Sigmoid colon (tissue), 7 donors: ENCODE results near the gene CD302. TPM values are rescaled to one million over a fixed set of nuclear protein-coding genes. Genes with fewer than 3 reads are reported as not detected.

Experiments
- DNase-seq: peaks from one replicate; pipeline ENCODE4 v3.0.0-alpha.2; 2019
- H3K27ac ChIP-seq, 4 donors: fragments of 200-600 bp; sonication (generic); one replicate each; pipeline ENCODE4 v1.5.1; 2016 to 2019; ENCODE audit warnings: mild to moderate bottlenecking in 1 of 4
- H3K27me3 ChIP-seq, 3 donors: fragments of 200-600 bp; sonication (generic); one replicate each; pipeline ENCODE4 v1.5.1; 2019; ENCODE audit warnings: mild to moderate bottlenecking in 1 of 3
- H3K36me3 ChIP-seq, 4 donors: fragments of 200-600 bp; sonication (generic); one replicate each; pipeline ENCODE4 v1.5.1; 2016 to 2019
- H3K4me1 ChIP-seq, 4 donors: fragments of 200-600 bp; sonication (generic); one replicate each; pipeline ENCODE4 v1.5.1; 2017 to 2019
- H3K4me3 ChIP-seq, 4 donors: fragments of 200-600 bp; sonication (generic); one replicate each; pipeline ENCODE4 v1.5.1; 2017 to 2019; ENCODE audit warnings: mild to moderate bottlenecking in 2 of 4, moderate library complexity in 1 of 4
- H3K9me3 ChIP-seq, 4 donors: fragments of 200-600 bp in 3 of 4; sonication (generic) in 3 of 4; one replicate each; pipeline versions ENCODE4 v1.5.1 to v1.6.1; 2013 to 2019
- EP300 ChIP-seq, 4 donors: sonication (generic); formaldehyde crosslinking; IDR thresholded peaks; one replicate each; pipeline ENCODE4 v1.6.1; 2017; ENCODE audit warnings: antibody characterized with exemption in 4 of 4
- POLR2A ChIP-seq, 2 donors: fragments of 450-650 bp; IDR thresholded peaks; one replicate each; pipeline ENCODE4 v1.6.1; 2016; ENCODE audit warnings: antibody characterized with exemption in 2 of 2, mild to moderate bottlenecking in 2 of 2, moderate library complexity in 2 of 2
- POLR2AphosphoS5 ChIP-seq, 4 donors: sonication (generic); formaldehyde crosslinking; IDR thresholded peaks; one replicate each; pipeline ENCODE4 v1.6.1; 2017; ENCODE audit warnings: antibody characterized with exemption in 4 of 4
- WGBS, 2 donors: extraction: QIAGEN DNeasy Blood & Tissue Kit; methylation state at CpG; one replicate each; pipeline ENCODE4 v1.1.7; 2013; 5-methylcytosine and 5-hydroxymethylcytosine counted together
- intact Hi-C: fragments of 100-400 bp; cut with DNase I; formaldehyde crosslinking; loops from one replicate; pipeline ENCODE4 v1.15.1; 2023
- polyA plus RNA-seq, 3 donors: library from polyadenylated mRNA; stranded (reverse); fragments of 200-250 nt; gene quantifications; one replicate each; pipeline ENCODE4 v1.2.3, GENCODE V29; 2013
- total RNA-seq, 4 donors: library from RNA; depleted of rRNA; stranded (reverse); fragments of >200 nt; gene quantifications; one replicate each; pipeline ENCODE4 v1.1.0, GENCODE V29; 2016
- TF ChIP-seq, protein P1 (sequence below), 4 experiments: fragments of 450-650 bp in 3 of 4; fragments of 200-600 bp in 1 of 4; IDR thresholded peaks; one replicate each; pipeline ENCODE4 v1.5.1; 2016 to 2019; ENCODE audit warnings: antibody characterized with exemption in 4 of 4, mild to moderate bottlenecking in 3 of 4, moderate library complexity in 2 of 4
- donor health status: healthy with polysubstance abuse.
- donor health status: Bipolar disorder and iron deficiency.
- donor health status: healthy.

Gene CD302
- total and polyA plus RNA-seq, 7 donors, result 9.0 to 67.6 (median 42.4) TPM

DNA sequence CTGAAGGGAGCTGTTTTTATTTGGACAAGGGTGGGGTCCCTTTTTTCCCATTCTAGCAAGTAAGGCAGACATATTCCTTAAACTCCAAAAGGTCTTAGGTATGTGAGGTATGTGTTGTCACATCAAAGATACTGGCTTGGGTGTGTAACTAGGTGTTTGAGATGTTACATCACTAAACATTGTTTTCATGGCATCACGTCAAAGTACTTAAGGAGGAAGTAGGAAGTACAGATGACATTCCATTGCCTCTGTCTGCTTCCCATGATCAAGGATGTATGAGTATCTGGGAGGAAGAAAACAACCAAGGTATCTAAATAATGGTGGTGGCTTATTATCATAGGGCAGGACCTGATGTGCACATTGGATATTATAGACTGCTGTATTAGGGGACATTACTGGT is 39.3 kb downstream of the CD302 start:
- Histone ChIP-seq H3K4me3 (no peak overlapping the region), H3K9me3 (no peaks in the 10 kb centered on the region), H3K36me3 (peaks cover 3 to 82% (median 14%) of the 10 kb centered on the region in 4 donors), H3K27ac (no peak overlapping the region), H3K27me3 (no peaks in the 10 kb centered on the region), H3K4me1 (peaks cover 0 to 16% (median 9%) of the 10 kb centered on the region in 4 donors)
- WGBS, 2 donors, result 23 to 60% methylated on average over 1 of the region's 1 CpG
- no peak for TF ChIP-seq POLR2AphosphoS5 (IDR thresholded peaks at IDR 0.05)
- TF ChIP-seq POLR2A (IDR thresholded peaks at IDR 0.05), result no peak
- TF ChIP-seq, protein P1, sequence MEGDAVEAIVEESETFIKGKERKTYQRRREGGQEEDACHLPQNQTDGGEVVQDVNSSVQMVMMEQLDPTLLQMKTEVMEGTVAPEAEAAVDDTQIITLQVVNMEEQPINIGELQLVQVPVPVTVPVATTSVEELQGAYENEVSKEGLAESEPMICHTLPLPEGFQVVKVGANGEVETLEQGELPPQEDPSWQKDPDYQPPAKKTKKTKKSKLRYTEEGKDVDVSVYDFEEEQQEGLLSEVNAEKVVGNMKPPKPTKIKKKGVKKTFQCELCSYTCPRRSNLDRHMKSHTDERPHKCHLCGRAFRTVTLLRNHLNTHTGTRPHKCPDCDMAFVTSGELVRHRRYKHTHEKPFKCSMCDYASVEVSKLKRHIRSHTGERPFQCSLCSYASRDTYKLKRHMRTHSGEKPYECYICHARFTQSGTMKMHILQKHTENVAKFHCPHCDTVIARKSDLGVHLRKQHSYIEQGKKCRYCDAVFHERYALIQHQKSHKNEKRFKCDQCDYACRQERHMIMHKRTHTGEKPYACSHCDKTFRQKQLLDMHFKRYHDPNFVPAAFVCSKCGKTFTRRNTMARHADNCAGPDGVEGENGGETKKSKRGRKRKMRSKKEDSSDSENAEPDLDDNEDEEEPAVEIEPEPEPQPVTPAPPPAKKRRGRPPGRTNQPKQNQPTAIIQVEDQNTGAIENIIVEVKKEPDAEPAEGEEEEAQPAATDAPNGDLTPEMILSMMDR (IDR thresholded peaks at IDR 0.05), result no peak
- TF ChIP-seq EP300 (IDR thresholded peaks at IDR 0.05), result no peak
- no peak for DNase-seq
- intact Hi-C loops, result no loop called here

DNA sequence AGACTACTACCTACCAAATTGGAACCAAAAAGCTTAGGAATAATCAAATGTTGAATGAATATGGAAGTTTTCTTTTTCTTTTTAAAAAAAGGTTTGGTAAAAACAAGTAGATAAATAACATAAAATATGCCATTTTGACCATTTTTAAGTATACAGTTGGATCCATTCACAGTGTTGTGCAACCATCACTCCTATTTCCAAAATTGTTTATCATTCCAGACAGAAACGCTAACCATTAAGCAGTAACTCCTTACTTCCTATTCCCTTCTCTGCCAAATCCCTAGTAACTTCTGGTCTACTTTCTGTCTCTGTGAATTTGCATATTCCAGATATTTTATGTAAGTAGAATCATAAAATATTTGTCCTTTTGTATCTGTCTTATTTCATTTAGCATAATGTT is 39.8 kb downstream of the CD302 start:
- no peak overlapping the region for H3K4me3 ChIP-seq
- H3K9me3 ChIP-seq, result no peaks in the 10 kb centered on the region
- intact Hi-C loops, result no loop called here
- H3K27ac ChIP-seq, result no peak overlapping the region
- 80 to 86% methylated on average over 1 of the region's 1 CpG for WGBS, 2 donors
- H3K27me3 ChIP-seq, result no peaks in the 10 kb centered on the region
- no peak for DNase-seq
- TF ChIP-seq, protein P1 (IDR thresholded peaks at IDR 0.05), result no peak
- TF ChIP-seq POLR2A (IDR thresholded peaks at IDR 0.05) (no peak), POLR2AphosphoS5 (IDR thresholded peaks at IDR 0.05) (no peak), EP300 (IDR thresholded peaks at IDR 0.05) (no peak)
- peaks cover 3 to 77% (median 14%) of the 10 kb centered on the region in 4 donors for H3K36me3 ChIP-seq
- H3K4me1 ChIP-seq, result peaks cover 0 to 20% (median 9%) of the 10 kb centered on the region in 4 donors

DNA sequence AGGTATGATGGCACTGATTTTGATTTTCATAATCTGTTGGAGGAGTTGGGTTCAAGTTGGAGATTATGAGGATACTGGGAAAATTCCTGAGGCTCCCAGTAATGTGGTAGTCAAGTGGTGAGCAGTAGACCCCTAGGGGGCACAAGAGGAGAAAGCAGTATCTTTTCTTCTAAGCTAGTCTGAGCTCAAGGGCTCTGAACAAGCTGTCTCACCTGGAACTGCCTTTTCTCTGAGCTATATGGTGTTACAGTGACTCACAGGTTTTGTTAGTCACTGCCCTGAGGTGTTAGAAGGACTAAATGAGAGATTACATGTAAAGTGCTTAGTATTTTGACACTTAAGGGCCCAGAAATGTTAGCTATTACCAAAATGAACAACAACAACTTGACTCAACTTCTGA is 42.2 kb downstream of the CD302 start:
- intact Hi-C loops, result no loop called here
- peaks cover 3 to 73% (median 25%) of the 10 kb centered on the region in 4 donors for H3K36me3 ChIP-seq

DNA sequence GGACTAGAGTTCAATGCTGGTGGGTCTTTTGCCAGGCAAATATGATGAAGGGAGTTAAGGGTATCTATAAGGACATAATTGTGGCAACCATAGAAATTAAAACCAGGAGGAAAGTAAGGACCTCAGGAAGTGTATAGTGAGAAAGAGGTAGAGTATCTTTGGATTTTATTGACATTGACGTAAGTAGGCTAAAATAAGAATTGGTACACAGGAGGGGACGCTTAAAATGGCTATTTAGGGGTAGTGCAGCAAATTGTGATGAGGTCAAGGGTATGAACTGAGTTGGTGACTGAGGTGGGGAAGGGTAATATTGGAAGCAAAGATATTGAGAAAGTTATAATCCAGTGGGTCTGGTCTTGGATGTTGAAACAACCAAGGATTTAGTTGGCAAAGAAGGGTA is 43.0 kb downstream of the CD302 start:
- Histone ChIP-seq H3K36me3 (peaks cover 3 to 70% (median 22%) of the 10 kb centered on the region in 4 donors), H3K27ac (no peak overlapping the region), H3K4me1 (peaks cover 0 to 30% (median 8%) of the 10 kb centered on the region in 4 donors), H3K27me3 (no peaks in the 10 kb centered on the region), H3K9me3 (no peaks in the 10 kb centered on the region), H3K4me3 (no peak overlapping the region)
- 96 to 97% methylated on average over 2 of the region's 2 CpGs for WGBS, 2 donors
- intact Hi-C loops, result no loop called here
- DNase-seq, result no peak
- TF ChIP-seq POLR2AphosphoS5 (IDR thresholded peaks at IDR 0.05), result no peak
- no peak for TF ChIP-seq EP300 (IDR thresholded peaks at IDR 0.05)
- no peak for TF ChIP-seq POLR2A (IDR thresholded peaks at IDR 0.05)
- TF ChIP-seq, protein P1 (IDR thresholded peaks at IDR 0.05), result no peak

More for the DNA sequence above, 42.2 kb downstream of the CD302 start:
- Histone ChIP-seq H3K9me3 (no peaks in the 10 kb centered on the region), H3K4me3 (no peak overlapping the region), H3K4me1 (peaks cover 0 to 30% (median 8%) of the 10 kb centered on the region in 4 donors), H3K27me3 (no peaks in the 10 kb centered on the region), H3K27ac (no peak overlapping the region)
- no peak for TF ChIP-seq POLR2A (IDR thresholded peaks at IDR 0.05)
- TF ChIP-seq POLR2AphosphoS5 (IDR thresholded peaks at IDR 0.05), result no peak
- TF ChIP-seq, protein P1 (IDR thresholded peaks at IDR 0.05), result no peak
- no peak for TF ChIP-seq EP300 (IDR thresholded peaks at IDR 0.05)
- DNase-seq, result no peak

DNA sequence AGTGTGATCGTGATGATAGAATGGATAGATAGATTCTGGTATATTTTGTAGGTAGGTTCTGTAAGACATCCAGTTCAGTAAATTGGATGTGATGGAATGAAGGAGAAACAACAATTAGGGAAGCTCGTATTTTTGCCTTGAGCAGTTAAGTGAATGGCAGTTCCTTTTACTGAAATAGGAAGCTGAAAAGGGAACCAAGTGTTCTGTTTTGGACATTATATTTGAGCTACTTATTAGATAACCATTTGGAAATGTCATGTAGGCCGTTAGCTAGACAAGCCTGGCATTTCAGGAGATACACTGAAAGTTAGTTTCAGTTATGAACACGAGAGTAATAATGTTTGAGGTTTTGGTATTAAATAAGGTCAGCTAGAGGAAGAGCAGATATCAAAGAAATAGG is 44.2 kb downstream of the CD302 start:
- intact Hi-C loops, result no loop called here
- Histone ChIP-seq H3K4me3 (no peak overlapping the region), H3K4me1 (peaks cover 0 to 30% (median 8%) of the 10 kb centered on the region in 4 donors), H3K9me3 (no peaks in the 10 kb centered on the region), H3K36me3 (peaks cover 7 to 70% (median 18%) of the 10 kb centered on the region in 4 donors), H3K27ac (no peak overlapping the region), H3K27me3 (no peaks in the 10 kb centered on the region)
- no peak for TF ChIP-seq POLR2A (IDR thresholded peaks at IDR 0.05)
- no peak for TF ChIP-seq POLR2AphosphoS5 (IDR thresholded peaks at IDR 0.05)
- TF ChIP-seq EP300 (IDR thresholded peaks at IDR 0.05), result no peak
- TF ChIP-seq, protein P1 (IDR thresholded peaks at IDR 0.05), result no peak
- DNase-seq, result no peak
- WGBS, 2 donors, result 72 to 86% methylated on average over 4 of the region's 4 CpGs
